H9 (cell line): ENCODE data around the gene TGFBR1. TPM values are rescaled to one million over a fixed set of nuclear protein-coding genes. Genes with fewer than 3 reads are reported as not detected.

Experiments
- DNase-seq: peaks from one replicate; pipeline ENCODE4 v3.0.0-alpha.2; 2017
- H2AFZ ChIP-seq: one replicate; pipeline ENCODE4 v1.6.1; 2013; ENCODE audit warnings: mild to moderate bottlenecking, low read length, control low read depth, moderate library complexity
- H2AK5ac ChIP-seq: 2 replicates; pipeline ENCODE4 v1.6.1; 2013; ENCODE audit warnings: low read length, control low read depth, mixed read lengths; ENCODE audit not compliant: insufficient read length
- H2BK120ac ChIP-seq: one replicate; pipeline ENCODE4 v1.6.1; 2013; ENCODE audit warnings: low read depth, mild to moderate bottlenecking, low read length, control low read depth, inconsistent platforms; ENCODE audit not compliant: poor library complexity, severe bottlenecking
- H2BK12ac ChIP-seq: 2 replicates; pipeline ENCODE4 v1.6.1; 2013; ENCODE audit warnings: low read length, control low read depth, mixed read lengths, low read depth; ENCODE audit not compliant: insufficient read length
- H2BK15ac ChIP-seq: 2 replicates; pipeline ENCODE4 v1.6.1; 2013; ENCODE audit warnings: low read depth, low read length, control low read depth
- H2BK20ac ChIP-seq: one replicate; pipeline ENCODE4 v1.6.1; 2013; ENCODE audit warnings: low read depth, mild to moderate bottlenecking, low read length, control low read depth, inconsistent platforms; ENCODE audit not compliant: poor library complexity, severe bottlenecking
- H2BK5ac ChIP-seq: 2 replicates; pipeline ENCODE4 v1.6.1; 2013; ENCODE audit warnings: low read length, control low read depth, mixed read lengths; ENCODE audit not compliant: insufficient read length
- H3K14ac ChIP-seq: 2 replicates; pipeline ENCODE4 v1.6.1; 2013; ENCODE audit warnings: low read length, control low read depth; ENCODE audit not compliant: insufficient read depth
- H3K18ac ChIP-seq: 2 replicates; pipeline ENCODE4 v1.6.1; 2013; ENCODE audit warnings: low read depth, mild to moderate bottlenecking, mixed read lengths, low read length, control low read depth; ENCODE audit not compliant: insufficient read length
- H3K23ac ChIP-seq: 2 replicates; pipeline ENCODE4 v1.6.1; 2013; ENCODE audit warnings: low read length, control low read depth, mixed read lengths, low read depth; ENCODE audit not compliant: insufficient read length
- H3K23me2 ChIP-seq: 2 replicates; pipeline ENCODE4 v1.6.1; 2013; ENCODE audit warnings: low read depth, mild to moderate bottlenecking, mixed read lengths, low read length, control low read depth; ENCODE audit not compliant: insufficient read length, poor library complexity, severe bottlenecking
- H3K27ac ChIP-seq: 2 replicates; pipeline ENCODE4 v1.5.1; 2013; ENCODE audit warnings: low read length, control low read depth, mixed read lengths, low read depth; ENCODE audit not compliant: insufficient read length
- H3K27me3 ChIP-seq: 2 replicates; pipeline ENCODE4 v1.6.1; 2013; ENCODE audit warnings: low read length, control low read depth, inconsistent platforms; ENCODE audit not compliant: insufficient read depth
- H3K4ac ChIP-seq: 2 replicates; pipeline ENCODE4 v1.6.1; 2013; ENCODE audit warnings: low read depth, mild to moderate bottlenecking, control low read depth, inconsistent platforms, low read length, moderate library complexity
- H3K4me1 ChIP-seq: 2 replicates; pipeline ENCODE4 v1.6.1; 2013; ENCODE audit warnings: low read length, control low read depth, inconsistent platforms; ENCODE audit not compliant: insufficient read depth
- H3K4me2 ChIP-seq: 2 replicates; pipeline ENCODE4 v1.6.1; 2013; ENCODE audit warnings: low read length, control low read depth, mixed read lengths; ENCODE audit not compliant: insufficient read length, insufficient read depth
- H3K56ac ChIP-seq: 2 replicates; pipeline ENCODE4 v1.6.1; 2013; ENCODE audit warnings: low read depth, mild to moderate bottlenecking, mixed read lengths, low read length, control low read depth; ENCODE audit not compliant: insufficient read length
- H3K79me1 ChIP-seq: 2 replicates; pipeline ENCODE4 v1.6.1; 2013; ENCODE audit warnings: low read depth, mild to moderate bottlenecking, moderate library complexity, low read length, control low read depth, inconsistent platforms; ENCODE audit not compliant: insufficient read depth, poor library complexity, severe bottlenecking
- H3K79me2 ChIP-seq: 2 replicates; pipeline ENCODE4 v1.6.1; 2013; ENCODE audit warnings: low read length, control low read depth, inconsistent platforms; ENCODE audit not compliant: insufficient read depth
- H3K9ac ChIP-seq: 2 replicates; pipeline ENCODE4 v1.6.1; 2013; ENCODE audit warnings: low read length, control low read depth, mixed read lengths; ENCODE audit not compliant: insufficient read length; ENCODE audit errors: extremely low read depth
- H3K9me3 ChIP-seq: one replicate; pipeline ENCODE4 v1.6.1; 2013; ENCODE audit warnings: low read depth, low read length, inconsistent platforms; ENCODE audit not compliant: control insufficient read depth
- H3T11ph ChIP-seq: one replicate; pipeline ENCODE4 v1.6.1; 2013; ENCODE audit warnings: mild to moderate bottlenecking, low read length, control low read depth, inconsistent platforms
- H4K20me1 ChIP-seq: one replicate; pipeline ENCODE4 v1.6.1; 2013; ENCODE audit not compliant: control insufficient read depth, insufficient read length, insufficient read depth
- H4K5ac ChIP-seq: 2 replicates; pipeline ENCODE4 v1.6.1; 2013; ENCODE audit warnings: low read depth, mild to moderate bottlenecking, mixed read lengths, low read length, control low read depth; ENCODE audit not compliant: insufficient read length
- H4K8ac ChIP-seq: replicated peaks from 2 replicates; pipeline ENCODE4 v1.6.1; 2013; ENCODE audit warnings: low read length, control low read depth, mixed read lengths, low read depth; ENCODE audit not compliant: insufficient read length
- H4K91ac ChIP-seq: 2 replicates; pipeline ENCODE4 v1.6.1; 2013; ENCODE audit warnings: low read depth, mild to moderate bottlenecking, moderate library complexity, mixed read lengths, low read length, control low read depth; ENCODE audit not compliant: insufficient read length
- H3K27ac Mint-ChIP-seq, 3 experiments: 2 replicates in 2 of 3; 3 replicates in 1 of 3; pipeline ENCODE4 v1.8.0; 2020 to 2021; ENCODE audit warnings: mixed read lengths in 3 of 3, mild to moderate bottlenecking in 1 of 3, moderate library complexity in 1 of 3
- H3K27me3 Mint-ChIP-seq: 2 replicates; pipeline ENCODE4 v1.8.0; 2021; ENCODE audit warnings: low read depth, mild to moderate bottlenecking, moderate library complexity, mixed read lengths
- H3K36me3 Mint-ChIP-seq, 3 experiments: 2 replicates in 2 of 3; 3 replicates in 1 of 3; pipeline ENCODE4 v1.8.0; 2020 to 2021; ENCODE audit warnings: low read depth in 3 of 3, mixed read lengths in 3 of 3; ENCODE audit not compliant: insufficient read depth in 1 of 3
- H3K4me1 Mint-ChIP-seq, 2 experiments: 2 replicates each; pipeline ENCODE4 v1.8.0; 2020; ENCODE audit warnings: mixed read lengths in 2 of 2
- H3K4me3 Mint-ChIP-seq, 2 experiments: 2 replicates in 1 of 2; 3 replicates in 1 of 2; pipeline ENCODE4 v1.8.0; 2020 to 2021; ENCODE audit warnings: mild to moderate bottlenecking in 2 of 2, mixed read lengths in 2 of 2, moderate library complexity in 1 of 2
- H3K9me3 Mint-ChIP-seq, 2 experiments: 2 replicates in 1 of 2; 3 replicates in 1 of 2; pipeline ENCODE4 v1.8.0; 2020; ENCODE audit warnings: mild to moderate bottlenecking in 2 of 2, mixed read lengths in 2 of 2, moderate library complexity in 1 of 2
- CTCF ChIP-seq: fragments of 200-600 bp; sonication (generic); conservative IDR thresholded peaks from 3 replicates; pipeline ENCODE4 v1.8.0; 2021; ENCODE audit warnings: antibody characterized with exemption, mild to moderate bottlenecking
- WGBS: extraction: QIAGEN DNeasy Blood & Tissue Kit; methylation state at CpG from one replicate; pipeline ENCODE4 v1.1.7; 2013; ENCODE audit warnings: missing lambda C conversion rate, low lambda C conversion rate, mixed read lengths; ENCODE audit not compliant: insufficient read length; ENCODE audit errors: extremely low coverage; 5-methylcytosine and 5-hydroxymethylcytosine counted together
- total RNA-seq: library from RNA; stranded (reverse); gene quantifications from 2 replicates; pipeline ENCODE4 v1.2.1, GENCODE V29; 2021

TGFBR1 gene
- total RNA-seq, 1 experiment from 2014 or later: 59.3 TPM

- peak overlapping the region in 1 of 3 experiments; percentile 21; a peak in 1 of 7 replicates for H3K27ac Mint-ChIP-seq
Observed at GRCh38 chr9:99076483-99077171, 28.3 kb upstream of the TGFBR1 start.

More at GRCh38 chr9:99076483-99077171, 28.3 kb upstream of the TGFBR1 start:
- H2BK12ac ChIP-seq: no peak overlapping the region
- no peak overlapping the region for H4K5ac ChIP-seq
- H3K79me1 ChIP-seq: no peaks in the 10 kb centered on the region
- H3K14ac ChIP-seq: no peak overlapping the region
- H2BK20ac ChIP-seq: no peak overlapping the region
- no peak overlapping the region for H4K91ac ChIP-seq
- no peak overlapping the region for H2BK15ac ChIP-seq
- DNase-seq: no peak
- no peaks in the 10 kb centered on the region for H3K79me2 ChIP-seq
- WGBS: no CpG with 5 or more reads among the region's 6 CpGs
- Mint-ChIP-seq H3K4me1 (peaks cover 4 to 7% of the 10 kb centered on the region in 2 experiments; a peak in 2 of 4 replicates), H3K36me3 (no peaks in the 10 kb centered on the region; a peak in 1 of 7 replicates), H3K27me3 (no peaks in the 10 kb centered on the region), H3K9me3 (peaks cover 2 to 3% of the 10 kb centered on the region in 2 experiments; a peak in 2 of 5 replicates), H3K4me3 (no peak overlapping the region)
- H3K27me3 ChIP-seq: no peaks in the 10 kb centered on the region
- no peak overlapping the region for H3K27ac ChIP-seq
- H3K9ac ChIP-seq: no peak overlapping the region
- H3T11ph ChIP-seq: no peak overlapping the region
- no peak overlapping the region for H3K23ac ChIP-seq
- H2BK120ac ChIP-seq: no peak overlapping the region
- no peak overlapping the region for H3K56ac ChIP-seq
- H4K20me1 ChIP-seq: no peaks in the 10 kb centered on the region
- TF ChIP-seq CTCF: no peak
- H3K4me2 ChIP-seq: no peak overlapping the region
- no peak overlapping the region for H3K18ac ChIP-seq
- H2AFZ ChIP-seq: no peak overlapping the region
- H3K23me2 ChIP-seq: no peaks in the 10 kb centered on the region
- H3K4me1 ChIP-seq: no peaks in the 10 kb centered on the region
- no peak overlapping the region for H2BK5ac ChIP-seq
- H2AK5ac ChIP-seq: no peak overlapping the region
- no peaks in the 10 kb centered on the region for H3K9me3 ChIP-seq
- H3K4ac ChIP-seq: no peak overlapping the region
- H4K8ac ChIP-seq: no peak overlapping the region
